Left lobe of liver (tissue), 2 donors: Measurements from ENCODE around the gene DRD2. TPM values are rescaled to one million over a fixed set of nuclear protein-coding genes. Genes with fewer than 3 reads are reported as not detected.
A peak's percentile ranks its signal among the peaks of the same experiment; 100 is the strongest.

Source experiments
- ATAC-seq: fragments of 200-7000 bp; cut with Tn5 transposase; one replicate; pipeline ENCODE4 v1.9.1; 2020; ENCODE audit warnings: mild to moderate bottlenecking, moderate library complexity
- DNase-seq: peaks from one replicate; pipeline ENCODE4 v3.0.0-alpha.2; 2020; ENCODE audit warnings: low spot score
- total RNA-seq: library from RNA; stranded (reverse); gene quantifications from one replicate; pipeline ENCODE4 v1.2.1, GENCODE V29; 2021
- donor health status: DM: no; HTN: no; CAD: no; lungs with moderate emphysema.
- donor health status: DM: no; HTN: yes; CAD: no.

Gene DRD2
- total RNA-seq, 1 donor from 2014 or later, result not detected

DNA sequence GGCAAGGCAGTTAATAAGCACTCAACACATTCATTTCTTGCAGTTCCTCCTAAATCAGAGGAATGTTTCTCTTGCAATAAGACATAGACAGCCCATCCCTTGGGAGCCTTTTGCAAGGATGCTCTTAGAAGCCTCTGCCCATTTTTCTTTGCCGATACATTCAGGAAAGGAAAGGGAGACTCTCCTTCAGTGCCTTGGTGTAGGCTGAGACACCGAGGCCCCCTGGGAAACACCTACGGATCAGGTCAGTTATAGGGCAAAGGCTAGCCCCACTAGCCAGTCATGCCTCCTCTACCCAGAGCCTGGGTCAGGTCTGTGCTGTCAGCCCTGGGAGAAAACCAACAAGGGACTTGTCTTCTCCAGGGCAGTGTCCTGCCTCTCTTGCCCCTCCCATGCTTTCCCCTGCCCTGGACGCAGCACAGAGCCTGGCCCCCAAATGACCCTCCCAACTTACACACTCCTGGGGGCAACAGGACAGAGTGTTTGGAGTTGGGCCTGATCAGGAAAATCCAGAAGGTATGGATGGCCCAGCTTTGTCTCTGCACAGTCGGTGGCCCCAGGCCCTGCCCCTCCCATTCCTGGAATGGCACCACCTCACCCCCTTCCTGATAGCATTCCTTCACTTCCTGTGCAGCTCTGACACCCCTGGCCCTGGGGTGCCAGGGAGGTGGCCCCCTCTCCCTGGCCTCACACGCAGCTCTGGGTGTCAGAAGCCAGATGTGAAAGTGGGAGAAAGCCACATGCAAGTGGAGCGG lies 69.3 kb downstream of the DRD2 start:
- DNase-seq (no peak), ATAC-seq (no peak)

DNA sequence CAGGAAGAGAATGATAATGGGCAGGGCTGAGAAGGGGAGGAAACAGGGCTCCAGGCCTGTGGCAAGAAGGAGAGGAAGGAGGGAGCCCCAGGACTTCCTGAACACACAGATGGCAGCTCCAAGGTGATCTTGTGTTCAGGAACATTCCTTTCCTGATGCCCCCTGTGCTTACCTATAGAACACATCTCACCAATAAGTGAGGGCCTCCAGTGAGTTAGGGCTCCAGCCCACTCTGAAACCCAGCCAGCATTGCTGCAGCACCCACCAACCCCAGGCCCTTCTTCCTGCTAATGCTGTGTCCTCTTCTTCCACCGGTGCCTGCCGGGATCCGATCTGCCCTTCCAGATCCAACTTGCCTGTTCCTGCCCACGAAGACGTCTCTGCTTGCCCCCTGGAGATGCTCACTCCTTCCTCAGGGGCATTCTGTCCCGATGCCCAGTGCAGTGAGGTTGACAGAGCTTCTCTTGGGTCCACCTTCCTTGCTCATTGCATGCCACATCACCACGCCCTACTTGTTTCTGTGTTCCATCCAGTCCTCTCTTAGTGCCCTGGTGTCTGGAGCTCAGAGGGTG lies 70.3 kb downstream of the DRD2 start:
- ATAC-seq, result no peak
- DNase-seq, result no peak

DNA sequence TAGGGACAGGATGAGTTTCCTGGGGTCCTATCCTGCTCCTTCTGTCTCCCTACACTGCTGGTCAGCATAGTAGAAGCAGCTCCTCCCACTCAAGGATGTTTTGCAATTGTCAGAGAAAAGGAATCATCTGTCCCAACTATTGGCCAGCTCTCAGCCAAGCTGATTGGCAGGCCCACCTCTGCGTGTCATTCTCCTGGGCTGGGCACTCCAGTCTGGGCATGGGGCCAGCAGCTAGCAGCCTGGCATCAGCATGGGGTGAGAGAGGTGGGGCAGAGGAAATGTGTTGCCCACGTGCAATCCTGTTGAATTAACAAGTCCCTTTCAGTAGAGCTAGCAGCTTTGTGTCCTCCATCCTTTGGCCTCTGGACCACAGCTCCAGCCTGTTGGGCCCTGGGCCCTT lies 73.5 kb downstream of the DRD2 start:
- ATAC-seq, result peak; percentile 70
- peak; percentile 53 for DNase-seq

DNA sequence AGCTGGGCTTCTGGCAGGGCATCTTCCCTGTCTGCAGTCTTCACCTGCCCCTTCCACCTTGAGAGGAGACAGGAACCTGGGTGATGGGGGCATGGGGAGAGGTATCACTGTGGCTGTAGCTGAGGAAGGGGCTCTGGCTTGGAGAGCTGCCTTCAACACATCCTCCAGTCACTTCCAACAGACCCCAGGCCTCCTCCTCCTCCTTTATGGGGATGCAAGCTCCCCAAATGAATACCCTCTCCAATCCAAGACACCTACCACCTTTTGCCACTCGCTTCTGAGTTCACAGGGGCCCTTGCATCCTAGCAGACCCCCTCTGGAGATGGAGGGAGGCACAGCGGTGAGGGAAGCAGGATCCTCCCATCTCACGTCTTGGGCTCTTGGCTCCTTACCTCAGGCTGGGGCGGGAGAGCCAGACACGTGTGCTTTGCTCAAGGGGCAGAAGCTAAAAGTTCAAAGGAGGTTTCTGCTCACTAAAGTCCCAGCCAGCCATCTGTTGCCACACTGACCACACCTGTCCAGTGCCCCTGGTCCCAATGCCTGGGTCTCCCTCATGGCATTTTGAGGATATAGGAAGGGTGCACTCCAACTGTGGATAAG lies 74.5 kb downstream of the DRD2 start:
- ATAC-seq (no peak), DNase-seq (no peak)

DNA sequence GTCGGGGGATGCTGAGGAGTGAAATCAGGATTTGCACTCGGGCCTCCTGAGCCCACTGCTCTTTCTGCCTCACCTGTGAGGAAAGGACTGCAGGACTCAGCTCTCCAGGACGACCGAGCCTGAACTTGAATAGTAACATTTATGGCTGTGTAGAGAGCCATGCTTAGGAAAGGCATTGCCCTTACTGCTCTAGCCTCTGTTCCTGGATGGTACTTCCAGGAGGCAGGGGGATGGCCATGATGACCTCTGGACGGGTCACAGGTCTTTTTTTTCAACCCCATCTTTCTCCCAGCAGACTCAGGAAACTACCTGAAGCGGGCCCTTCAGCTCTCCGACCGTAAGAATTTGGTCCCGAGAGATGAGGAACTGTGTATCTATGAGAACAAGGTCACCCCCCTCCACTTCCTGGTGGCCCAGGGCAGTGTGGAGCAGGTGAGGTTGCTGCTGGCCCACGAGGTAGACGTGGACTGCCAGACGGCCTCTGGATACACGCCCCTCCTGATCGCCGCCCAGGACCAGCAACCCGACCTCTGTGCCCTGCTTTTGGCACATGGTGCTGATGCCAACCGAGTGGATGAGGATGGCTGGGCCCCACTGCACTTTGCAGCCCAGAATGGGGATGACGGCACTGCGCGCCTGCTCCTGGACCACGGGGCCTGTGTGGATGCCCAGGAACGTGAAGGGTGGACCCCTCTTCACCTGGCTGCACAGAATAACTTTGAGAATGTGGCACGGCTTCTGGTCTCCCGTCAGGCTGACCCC lies 76.3 kb downstream of the DRD2 start:
- ATAC-seq (no peak), DNase-seq (no peak)

DNA sequence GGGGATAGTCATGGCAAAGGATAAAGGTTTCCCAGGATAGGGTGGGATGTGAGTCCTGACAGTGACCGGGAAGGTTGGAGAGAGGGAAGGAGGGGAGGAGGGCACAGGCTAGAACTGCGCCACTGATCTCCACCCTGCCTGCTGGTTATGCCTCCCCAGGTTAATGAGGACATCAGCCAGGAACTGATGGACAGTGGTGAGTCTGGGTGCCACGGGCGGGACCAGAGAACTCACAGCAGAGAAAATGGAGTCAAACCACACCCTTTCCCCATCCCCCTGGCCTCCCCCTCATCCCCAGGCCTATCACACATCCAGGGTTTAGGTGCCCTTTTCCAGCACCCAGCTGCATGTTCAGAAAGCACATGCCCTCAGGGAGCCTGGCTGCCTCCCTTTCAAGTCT lies 77.4 kb downstream of the DRD2 start:
- ATAC-seq (no peak), DNase-seq (no peak)

DNA sequence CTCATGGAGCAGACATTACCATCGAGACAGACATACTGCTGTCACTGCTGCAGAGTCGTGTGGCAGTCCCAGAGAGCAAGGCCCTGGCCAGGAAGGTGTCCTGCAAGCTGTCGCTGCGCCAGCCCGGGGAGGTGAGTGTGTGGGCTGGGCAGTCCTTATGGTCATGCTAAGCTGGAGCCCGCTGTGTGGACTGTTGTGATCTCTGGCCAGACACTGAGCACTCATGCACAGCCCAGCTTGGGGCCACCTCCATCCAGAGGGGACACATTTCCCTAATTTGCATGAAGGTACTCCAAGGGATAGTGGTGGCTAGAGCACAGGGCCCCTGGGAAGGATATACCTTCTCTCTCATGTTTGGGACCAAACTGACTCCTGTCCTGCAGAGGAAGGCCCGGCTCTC lies 78.0 kb downstream of the DRD2 start:
- no peak for DNase-seq
- ATAC-seq, result no peak

DNA sequence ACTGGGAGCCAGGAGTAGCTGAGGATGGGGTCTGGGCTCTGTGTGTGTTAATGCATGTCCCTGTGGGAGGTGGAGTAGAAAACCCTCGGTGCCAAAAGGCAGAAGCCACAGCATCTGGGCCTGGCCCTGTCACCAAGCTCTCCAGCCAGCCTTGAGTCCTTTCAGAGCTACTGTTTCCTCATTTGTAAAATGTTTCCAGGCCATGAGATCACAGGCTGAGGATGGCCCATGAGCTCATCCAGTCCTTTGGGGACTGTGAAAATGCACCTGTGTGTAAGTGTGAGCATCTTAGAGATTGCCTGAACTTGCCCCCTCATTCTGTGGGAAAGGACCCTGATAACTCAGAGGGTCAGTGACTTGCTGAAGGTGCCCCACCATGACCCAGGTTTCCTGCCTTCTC lies 78.5 kb downstream of the DRD2 start:
- ATAC-seq (no peak), DNase-seq (no peak)

DNA sequence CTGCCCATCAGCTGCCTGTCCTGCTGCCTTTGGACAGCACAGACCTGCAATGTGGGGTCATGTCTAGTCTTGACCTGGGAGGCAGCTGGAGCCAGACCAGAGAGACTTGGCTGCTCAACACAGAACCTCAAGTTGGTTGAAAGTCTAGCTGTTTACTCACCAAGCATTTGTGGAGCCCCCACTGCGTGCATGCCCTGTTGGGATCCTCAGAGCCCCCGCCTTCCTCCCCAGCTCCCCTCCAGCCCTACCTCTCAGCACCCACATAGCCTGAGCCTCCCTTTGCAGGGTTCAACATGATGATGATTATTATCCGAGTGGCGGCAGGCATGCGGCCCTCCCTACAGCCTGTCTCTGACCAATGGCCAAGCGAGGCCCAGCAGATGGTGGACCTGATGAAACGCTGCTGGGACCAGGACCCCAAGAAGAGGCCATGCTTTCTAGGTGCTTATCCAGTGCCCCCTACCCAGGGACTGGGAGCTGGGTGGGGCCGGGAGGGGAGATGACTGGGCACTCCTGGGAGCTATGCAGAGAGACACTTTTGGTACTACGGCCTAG lies 79.3 kb downstream of the DRD2 start:
- DNase-seq, result no peak
- ATAC-seq, result no peak

DNA sequence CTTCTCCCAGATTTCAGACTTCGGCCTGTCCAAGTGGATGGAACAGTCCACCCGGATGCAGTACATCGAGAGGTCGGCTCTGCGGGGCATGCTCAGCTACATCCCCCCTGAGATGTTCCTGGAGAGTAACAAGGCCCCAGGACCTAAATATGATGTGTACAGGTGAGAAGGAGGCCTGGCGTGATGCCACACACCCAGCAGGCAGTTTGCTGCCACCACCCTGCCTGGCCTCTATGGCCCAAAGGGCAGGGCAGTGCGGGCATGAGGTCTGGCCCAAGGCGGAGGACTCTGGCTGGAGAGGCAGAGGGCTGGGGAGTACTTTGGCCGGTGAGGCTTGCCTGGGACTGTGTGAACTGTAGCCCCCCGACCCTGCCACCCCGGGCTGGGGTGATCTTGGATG lies 80.3 kb downstream of the DRD2 start:
- DNase-seq, result no peak
- no peak for ATAC-seq

DNA sequence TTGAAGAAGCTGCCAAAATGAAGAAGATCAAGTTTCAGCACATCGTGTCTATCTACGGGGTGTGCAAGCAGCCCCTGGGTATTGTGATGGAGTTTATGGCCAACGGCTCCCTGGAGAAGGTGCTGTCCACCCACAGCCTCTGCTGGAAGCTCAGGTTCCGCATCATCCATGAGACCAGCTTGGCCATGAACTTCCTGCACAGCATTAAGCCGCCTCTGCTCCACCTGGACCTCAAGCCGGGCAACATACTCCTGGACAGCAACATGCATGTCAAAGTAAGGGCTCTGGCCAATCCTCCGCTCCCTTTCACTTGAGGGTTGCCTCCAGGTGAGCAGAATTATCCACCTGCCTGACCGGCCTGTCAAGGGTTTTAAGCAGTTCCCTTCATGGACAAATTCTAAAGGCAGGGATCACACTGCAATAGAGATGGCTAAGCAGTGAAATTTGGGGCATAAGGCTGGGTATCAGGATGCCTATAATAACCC lies 81.7 kb downstream of the DRD2 start:
- ATAC-seq (no peak), DNase-seq (no peak)

DNA sequence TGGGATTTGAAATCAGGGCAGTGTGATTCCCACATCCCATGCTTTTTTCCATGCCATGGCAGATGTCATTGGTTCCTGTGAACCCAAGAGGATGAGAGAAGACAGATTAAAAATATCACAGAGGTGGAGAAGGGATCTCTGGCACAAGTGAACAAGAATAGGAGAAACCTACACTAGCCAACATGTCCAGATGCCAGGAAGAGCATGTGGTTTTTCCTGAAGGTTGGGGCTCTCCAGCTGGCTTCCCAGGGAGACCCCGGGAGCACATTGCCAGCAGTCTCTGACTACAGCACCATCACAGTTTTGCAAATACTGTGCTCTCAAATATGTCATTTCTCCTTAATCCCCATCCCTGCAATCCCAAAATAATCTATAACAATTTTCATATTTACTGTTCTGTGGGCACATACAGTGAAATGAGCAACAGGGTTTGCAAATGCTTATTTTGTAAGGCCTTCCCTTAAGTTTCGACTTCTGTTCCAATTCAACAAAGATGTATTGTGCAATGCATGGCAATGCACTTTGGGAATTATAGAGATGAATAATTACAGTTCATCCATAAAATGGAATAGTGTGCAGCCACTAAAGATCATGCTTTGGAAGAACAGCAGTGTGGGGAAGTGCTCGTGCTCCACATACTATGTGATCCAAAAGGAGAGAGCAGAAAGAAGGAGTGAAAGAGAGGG lies 82.8 kb downstream of the DRD2 start:
- ATAC-seq (no peak), DNase-seq (no peak)

DNA sequence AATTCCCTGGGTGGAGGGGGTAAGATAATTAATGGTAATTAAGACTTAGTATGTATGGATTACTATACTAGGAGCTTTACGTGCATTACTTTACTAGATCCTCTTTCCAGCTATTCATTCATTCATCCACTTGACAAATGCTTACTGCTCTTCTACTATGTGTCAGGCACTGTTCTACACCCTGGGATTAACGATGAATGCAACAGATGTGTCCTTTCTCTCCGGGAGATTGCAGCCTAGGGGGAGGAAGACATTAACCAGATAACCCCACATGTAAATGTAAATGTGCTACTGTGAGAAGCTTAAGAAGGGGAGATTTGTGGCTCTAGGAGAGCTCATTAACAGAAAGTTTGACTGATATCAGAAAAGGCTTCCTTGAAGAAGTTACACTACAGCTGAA lies 85.9 kb downstream of the DRD2 start:
- DNase-seq, result no peak
- ATAC-seq, result no peak

DNA sequence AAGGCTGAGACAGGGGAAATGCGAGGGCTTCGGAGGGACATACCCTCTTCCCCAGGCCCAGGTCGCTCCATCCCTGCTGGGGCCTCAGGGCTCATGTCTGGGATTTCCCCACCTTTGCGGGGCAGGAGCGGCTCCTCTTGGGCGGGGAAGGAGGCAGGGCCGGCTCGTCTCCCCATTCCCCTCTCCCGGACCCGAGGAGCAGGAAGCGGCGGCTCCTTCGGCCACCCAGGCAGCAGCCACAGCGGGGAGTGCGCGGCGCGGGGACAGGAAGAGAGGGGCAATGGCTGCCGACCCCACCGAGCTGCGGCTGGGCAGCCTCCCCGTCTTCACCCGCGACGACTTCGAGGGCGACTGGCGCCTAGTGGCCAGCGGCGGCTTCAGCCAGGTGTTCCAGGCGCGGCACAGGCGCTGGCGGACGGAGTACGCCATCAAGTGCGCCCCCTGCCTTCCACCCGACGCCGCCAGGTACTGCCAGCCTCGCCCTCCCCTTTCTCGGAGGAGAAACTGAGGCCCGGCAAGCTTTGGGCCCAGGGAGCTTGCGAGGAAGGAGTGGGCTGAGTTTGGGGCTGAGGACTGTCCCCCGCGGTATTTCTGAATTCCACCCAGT lies 87.5 kb downstream of the DRD2 start, which contains the start of gene ANKK1:
ANKK1 (plus strand) TSS at position 175 of the 607 bp plus-strand sequence; CDS start at position 281, 106 bp downstream.
- no peak for DNase-seq
- peak; percentile 14 for ATAC-seq

DNA sequence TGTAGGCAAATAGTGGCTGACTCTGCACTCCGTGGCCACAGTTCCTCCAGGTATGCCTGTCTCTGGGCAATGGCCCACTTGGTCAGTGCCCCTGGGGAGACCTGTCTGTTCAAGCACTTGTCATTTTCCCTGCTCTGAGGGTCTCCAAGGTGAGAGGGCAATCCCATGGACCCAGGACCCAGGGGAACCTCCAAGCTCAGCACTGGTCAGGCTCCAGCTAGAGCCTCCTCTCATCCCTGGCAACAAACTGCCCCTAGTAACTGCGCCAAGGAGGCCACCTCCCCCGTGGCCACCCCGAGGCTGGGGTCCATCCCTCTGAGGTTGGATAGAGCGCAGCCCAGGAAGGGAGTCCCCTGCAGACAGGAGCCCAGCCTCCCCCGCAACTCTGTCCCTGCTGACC lies 88.3 kb downstream of the DRD2 start:
- ATAC-seq (no peak), DNase-seq (no peak)

DNA sequence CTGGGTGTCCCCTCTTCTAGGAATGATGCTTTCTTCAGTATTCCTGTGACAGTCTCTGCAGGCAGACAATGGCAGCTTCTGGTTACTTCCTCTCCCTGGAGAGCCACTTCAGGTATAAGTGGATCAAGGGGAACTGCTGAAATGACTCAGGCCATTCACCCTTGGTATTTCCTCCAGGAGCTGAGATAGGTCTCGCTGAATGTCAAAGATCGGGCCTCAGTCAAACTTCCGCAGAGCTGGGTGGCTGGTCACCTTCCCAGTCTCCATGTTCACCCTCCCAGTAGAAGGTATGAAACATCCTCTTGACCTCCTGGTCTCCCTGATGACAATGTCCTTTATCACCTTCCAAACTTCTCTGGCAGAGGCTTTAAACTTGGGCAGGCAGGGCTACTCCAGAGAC lies 89.4 kb downstream of the DRD2 start:
- ATAC-seq (no peak), DNase-seq (no peak)

DNA sequence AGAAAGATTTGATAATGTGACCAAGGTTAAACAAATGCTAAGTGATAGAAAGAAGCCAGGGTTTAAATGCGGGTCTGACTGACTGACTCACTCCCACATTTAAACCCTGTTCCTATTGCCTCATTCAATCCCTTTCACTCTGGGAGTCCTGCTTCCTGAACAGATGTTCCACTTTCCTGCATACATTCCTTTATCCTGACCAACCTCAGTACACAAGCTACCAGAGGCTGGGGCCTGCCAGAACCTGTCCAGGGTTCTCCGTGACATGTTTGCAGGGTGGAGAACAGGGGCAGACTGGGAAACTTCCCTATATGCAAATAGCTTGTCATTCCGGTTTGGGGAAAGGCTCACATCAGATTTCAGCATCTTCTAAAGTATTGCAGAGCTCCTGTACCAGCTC lies 90.6 kb downstream of the DRD2 start:
- DNase-seq, result no peak
- ATAC-seq, result no peak

DNA sequence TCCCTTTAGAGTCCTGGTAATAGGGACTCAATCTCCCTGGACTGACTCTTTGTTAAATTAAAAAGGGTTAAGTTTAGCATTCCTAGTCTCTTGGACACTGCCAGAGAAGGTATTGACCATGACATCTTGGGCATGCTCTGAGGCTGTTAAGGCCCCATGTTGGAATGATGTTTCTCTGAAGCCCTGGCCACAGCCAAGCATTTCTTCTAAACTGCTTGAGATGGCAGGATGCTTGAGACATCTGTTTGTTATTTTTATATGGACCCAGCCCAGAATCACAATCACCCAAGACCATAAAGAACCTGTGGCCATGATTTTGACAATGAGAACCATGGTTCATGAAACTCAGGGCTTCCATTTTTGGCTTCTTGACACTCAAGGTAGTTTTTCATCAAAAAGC lies 93.1 kb downstream of the DRD2 start:
- DNase-seq, result no peak
- ATAC-seq, result no peak

DNA sequence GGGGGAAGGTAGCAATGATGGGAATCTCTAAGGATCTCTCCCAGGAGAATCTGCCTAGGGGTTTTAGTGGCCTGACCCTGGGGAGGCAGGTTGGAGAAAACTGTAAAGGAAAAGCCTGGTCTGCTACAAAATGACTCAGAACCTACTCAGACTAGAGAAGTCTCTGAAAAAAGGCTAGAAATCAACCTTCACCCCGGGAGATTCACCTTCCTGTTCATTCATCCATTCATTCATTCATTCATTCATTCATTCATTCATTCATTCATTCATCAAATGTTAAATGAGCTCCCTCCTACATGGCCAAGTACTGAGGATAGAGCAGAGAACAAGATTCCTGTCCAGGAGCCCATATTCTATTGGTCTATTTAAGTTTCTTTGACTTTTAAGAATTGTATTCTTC lies 96.5 kb downstream of the DRD2 start:
- DNase-seq (no peak), ATAC-seq (no peak)

DNA sequence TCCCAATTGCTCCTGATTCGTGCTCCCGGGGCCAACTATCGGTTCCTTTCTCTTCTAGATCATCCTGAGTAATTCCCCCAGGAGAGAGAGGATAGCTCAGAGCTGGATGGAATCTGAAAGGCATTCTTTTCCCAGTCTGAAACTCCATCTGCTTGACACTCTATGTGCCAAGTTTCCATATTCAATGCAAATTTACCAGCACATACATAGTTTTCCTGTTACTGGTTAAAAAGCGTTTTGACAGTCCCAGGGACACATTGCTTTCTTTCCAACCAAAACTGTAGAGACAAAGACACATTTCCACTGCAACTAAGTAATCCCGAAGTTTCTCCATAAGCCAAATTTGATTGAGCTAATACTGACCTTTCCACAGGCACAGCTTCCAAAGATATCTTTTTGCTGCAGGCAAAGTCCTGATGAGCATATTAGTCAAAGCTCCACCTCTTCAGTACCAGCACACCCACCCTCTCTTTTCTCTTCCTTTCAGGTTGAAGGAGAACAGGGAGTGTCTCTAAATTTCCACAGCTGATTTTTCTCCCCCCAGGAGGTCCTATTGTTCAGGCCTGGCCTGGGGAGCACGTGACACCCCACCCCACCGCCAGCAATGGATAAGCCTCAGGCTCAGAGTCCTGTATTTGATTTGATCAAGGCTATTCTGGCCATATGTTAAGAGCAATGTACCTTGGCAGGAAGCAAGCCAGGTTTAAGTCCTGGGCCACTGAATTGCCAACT lies 97.4 kb downstream of the DRD2 start:
- DNase-seq, result no peak
- ATAC-seq, result no peak
